Endothelial cell (in vitro differentiated cells): Measurements from ENCODE around the gene GCSAM. TPM values are rescaled to one million over a fixed set of nuclear protein-coding genes. Genes with fewer than 3 reads are reported as not detected.

Source experiments
- DNase-seq: peaks from one replicate; pipeline ENCODE4 v3.0.0; 2021; ENCODE audit warnings: low spot score
- H3K27ac Mint-ChIP-seq: one replicate; pipeline ENCODE4 v1.8.0; 2021; ENCODE audit warnings: mixed read lengths, inconsistent platforms; ENCODE audit not compliant: unreplicated experiment
- H3K27me3 Mint-ChIP-seq: one replicate; pipeline ENCODE4 v1.8.0; 2021; ENCODE audit warnings: mild to moderate bottlenecking, moderate library complexity, mixed read lengths, inconsistent platforms; ENCODE audit not compliant: unreplicated experiment
- H3K36me3 Mint-ChIP-seq: one replicate; pipeline ENCODE4 v1.8.0; 2021; ENCODE audit warnings: mild to moderate bottlenecking, low read depth, mixed read lengths, inconsistent platforms; ENCODE audit not compliant: unreplicated experiment
- H3K4me1 Mint-ChIP-seq: one replicate; pipeline ENCODE4 v1.8.0; 2021; ENCODE audit warnings: mild to moderate bottlenecking, mixed read lengths, inconsistent platforms; ENCODE audit not compliant: unreplicated experiment
- H3K4me3 Mint-ChIP-seq: one replicate; pipeline ENCODE4 v1.8.0; 2021; ENCODE audit warnings: mild to moderate bottlenecking, mixed read lengths, inconsistent platforms; ENCODE audit not compliant: unreplicated experiment
- H3K9me3 Mint-ChIP-seq: one replicate; pipeline ENCODE4 v1.8.0; 2021; ENCODE audit warnings: mixed read lengths, inconsistent platforms; ENCODE audit not compliant: unreplicated experiment
- total RNA-seq: library from RNA; stranded (reverse); fragmentation: NEBNext Ultra II Directional; extraction: Animal tissue kit (Norgen Biotek cat#: 25700); gene quantifications from one replicate; pipeline ENCODE4 v1.2.1, GENCODE V29; 2021; ENCODE audit not compliant: unreplicated experiment
- TF ChIP-seq, protein P1 (sequence below): fragments of 200-600 bp; sonication (generic); IDR thresholded peaks from one replicate; pipeline ENCODE4 v1.5.0; 2021; ENCODE audit warnings: antibody characterized with exemption; ENCODE audit not compliant: unreplicated experiment

Gene GCSAM
- total RNA-seq, 1 donor from 2014 or later, result not detected

GRCh38 chr3:112084980-112085705 is 47.9 kb downstream of the GCSAM start:
- TF ChIP-seq, protein P1, sequence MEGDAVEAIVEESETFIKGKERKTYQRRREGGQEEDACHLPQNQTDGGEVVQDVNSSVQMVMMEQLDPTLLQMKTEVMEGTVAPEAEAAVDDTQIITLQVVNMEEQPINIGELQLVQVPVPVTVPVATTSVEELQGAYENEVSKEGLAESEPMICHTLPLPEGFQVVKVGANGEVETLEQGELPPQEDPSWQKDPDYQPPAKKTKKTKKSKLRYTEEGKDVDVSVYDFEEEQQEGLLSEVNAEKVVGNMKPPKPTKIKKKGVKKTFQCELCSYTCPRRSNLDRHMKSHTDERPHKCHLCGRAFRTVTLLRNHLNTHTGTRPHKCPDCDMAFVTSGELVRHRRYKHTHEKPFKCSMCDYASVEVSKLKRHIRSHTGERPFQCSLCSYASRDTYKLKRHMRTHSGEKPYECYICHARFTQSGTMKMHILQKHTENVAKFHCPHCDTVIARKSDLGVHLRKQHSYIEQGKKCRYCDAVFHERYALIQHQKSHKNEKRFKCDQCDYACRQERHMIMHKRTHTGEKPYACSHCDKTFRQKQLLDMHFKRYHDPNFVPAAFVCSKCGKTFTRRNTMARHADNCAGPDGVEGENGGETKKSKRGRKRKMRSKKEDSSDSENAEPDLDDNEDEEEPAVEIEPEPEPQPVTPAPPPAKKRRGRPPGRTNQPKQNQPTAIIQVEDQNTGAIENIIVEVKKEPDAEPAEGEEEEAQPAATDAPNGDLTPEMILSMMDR, result no peak
- Mint-ChIP-seq H3K27me3 (peaks cover 9% of the 10 kb centered on the region), H3K36me3 (peaks cover 4% of the 10 kb centered on the region), H3K27ac (no peak overlapping the region), H3K4me3 (peak overlapping the region; percentile 79), H3K9me3 (no peaks in the 10 kb centered on the region), H3K4me1 (peaks cover 19% of the 10 kb centered on the region)
- DNase-seq, result no peak

DNA sequence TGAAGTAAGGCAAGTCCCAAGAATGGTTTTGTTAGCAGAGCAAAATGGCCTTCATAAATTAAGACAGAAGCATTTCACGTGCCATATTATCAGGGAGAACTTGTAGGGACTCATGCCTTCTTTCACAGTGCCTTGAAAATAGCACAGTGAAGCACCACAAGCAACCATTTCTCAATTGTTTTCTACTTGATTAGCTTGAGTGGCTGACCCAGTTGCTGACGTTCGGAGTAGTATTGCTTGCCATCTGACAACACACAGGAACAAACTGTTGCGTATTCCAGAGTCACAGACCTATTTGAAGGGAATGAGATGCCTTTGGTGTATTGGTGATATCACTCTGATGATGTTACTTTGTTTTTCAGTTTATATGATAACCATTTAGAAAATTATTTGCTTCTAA is 49.8 kb downstream of the GCSAM start:
- TF ChIP-seq, protein P1, result no peak
- DNase-seq, result no peak
- no peak overlapping the region for H3K27ac Mint-ChIP-seq
- H3K4me1 Mint-ChIP-seq, result peaks cover 13% of the 10 kb centered on the region
- H3K36me3 Mint-ChIP-seq, result peaks cover 4% of the 10 kb centered on the region
- H3K9me3 Mint-ChIP-seq, result no peaks in the 10 kb centered on the region
- H3K27me3 Mint-ChIP-seq, result peaks cover 9% of the 10 kb centered on the region
- no peak overlapping the region for H3K4me3 Mint-ChIP-seq

DNA sequence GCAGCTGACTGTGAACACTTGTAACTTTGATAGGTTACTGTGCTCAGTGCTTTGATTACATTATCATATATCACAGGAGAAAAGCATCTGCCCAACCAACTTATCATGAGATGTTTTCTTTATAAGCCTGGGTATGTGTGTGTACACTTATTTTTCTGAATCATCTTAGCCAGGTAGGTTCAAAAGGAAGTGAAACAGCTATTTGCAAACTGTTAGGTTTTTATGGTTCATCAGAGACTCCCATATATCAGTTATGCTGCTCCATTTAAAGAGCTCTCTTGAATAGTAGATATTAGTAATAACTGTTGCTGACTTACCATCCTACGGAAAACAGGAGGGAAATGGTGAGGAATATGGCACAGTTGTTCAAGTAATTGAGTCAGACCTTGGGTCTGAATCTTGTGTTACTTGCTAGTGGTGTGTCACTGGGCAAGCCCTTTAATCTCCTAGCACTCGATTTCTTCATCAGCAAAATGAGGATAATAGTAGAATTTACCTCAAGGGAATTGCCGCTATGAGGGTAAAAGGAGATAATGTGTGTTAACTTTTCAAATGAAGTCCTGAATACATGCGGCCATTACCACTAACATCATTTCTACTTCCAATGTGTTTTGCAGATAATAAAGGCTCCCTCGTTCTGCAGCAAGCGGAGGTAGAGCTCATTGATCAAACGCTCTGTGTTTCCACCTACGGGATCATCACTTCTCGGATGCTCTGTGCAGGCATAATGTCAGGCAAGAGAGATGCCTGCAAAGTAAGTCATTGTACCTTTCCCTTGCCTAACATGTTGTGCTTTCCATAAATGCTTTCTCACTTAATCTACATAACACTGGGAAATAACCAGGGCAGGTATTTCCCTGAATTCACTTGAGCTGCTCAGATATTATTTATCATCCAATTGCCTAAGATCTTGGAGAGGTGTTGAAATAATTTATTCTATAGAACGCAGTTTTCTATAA is 54.6 kb downstream of the GCSAM start:
- H3K27ac Mint-ChIP-seq, result no peak overlapping the region
- peaks cover 3% of the 10 kb centered on the region for H3K27me3 Mint-ChIP-seq
- no peaks in the 10 kb centered on the region for H3K36me3 Mint-ChIP-seq
- H3K9me3 Mint-ChIP-seq, result no peaks in the 10 kb centered on the region
- no peak for DNase-seq
- H3K4me1 Mint-ChIP-seq, result peaks cover 8% of the 10 kb centered on the region
- H3K4me3 Mint-ChIP-seq, result no peak overlapping the region
- TF ChIP-seq, protein P1, result no peak

DNA sequence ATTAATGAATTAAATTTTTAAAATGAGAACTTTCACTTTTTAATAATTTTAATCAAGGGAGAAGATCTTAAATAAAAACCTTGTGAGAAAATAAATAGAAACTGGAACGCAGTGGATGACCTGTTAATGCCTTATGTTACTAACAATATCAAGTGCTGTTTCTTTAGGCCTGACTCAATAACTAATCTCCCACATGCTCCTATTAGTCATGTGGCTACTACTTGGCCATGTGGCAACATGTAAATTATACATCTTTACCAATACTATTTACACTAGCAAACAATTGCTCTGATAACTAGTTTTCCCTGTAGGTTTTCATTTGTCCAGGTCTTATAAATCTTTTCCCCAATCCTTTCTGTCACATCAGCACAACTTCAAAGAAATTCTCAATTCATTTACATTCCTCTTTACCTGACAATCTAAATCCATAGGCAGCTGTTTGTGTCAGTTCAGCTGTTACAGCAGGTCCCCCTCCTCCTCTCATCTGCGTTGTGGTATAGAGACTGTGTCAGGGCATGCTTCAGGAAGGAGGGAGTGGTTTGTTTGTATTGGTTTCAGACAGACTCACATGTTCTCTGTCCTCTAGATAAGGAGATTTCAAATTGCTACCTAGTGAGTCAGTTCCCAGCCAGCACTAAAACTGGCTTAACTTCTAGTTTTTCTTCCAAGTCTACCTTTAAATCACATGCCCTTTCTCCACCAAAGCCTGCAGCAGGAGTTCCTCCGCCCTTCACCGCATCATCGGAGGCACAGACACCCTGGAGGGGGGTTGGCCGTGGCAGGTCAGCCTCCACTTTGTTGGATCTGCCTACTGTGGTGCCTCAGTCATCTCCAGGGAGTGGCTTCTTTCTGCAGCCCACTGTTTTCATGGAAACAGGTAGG is 58.2 kb downstream of the GCSAM start:
- H3K4me1 Mint-ChIP-seq, result peaks cover 8% of the 10 kb centered on the region
- no peak overlapping the region for H3K4me3 Mint-ChIP-seq
- H3K27ac Mint-ChIP-seq, result no peak overlapping the region
- TF ChIP-seq, protein P1, result no peak
- no peaks in the 10 kb centered on the region for H3K36me3 Mint-ChIP-seq
- DNase-seq, result no peak
- no peaks in the 10 kb centered on the region for H3K9me3 Mint-ChIP-seq
- peaks cover 1% of the 10 kb centered on the region for H3K27me3 Mint-ChIP-seq
